GM19455 (cell line): ENCODE measurements around the gene PCDHA11.
"Not testable (repeated sequence)": the region's sequence is repeated elsewhere in the genome, so short reads cannot be mapped to it uniquely, and the experiment has no call there.

Experiments used
- ATAC-seq: cut with Tn5 transposase; IDR thresholded peaks from one replicate; pipeline ENCODE4 v1.9.1; 2021; ENCODE audit not compliant: unreplicated experiment

PCDHA11 gene

GRCh38 chr5:140868721-140869554, at the start of gene PCDHA11:
PCDHA11 (plus strand) TSS chr5:140868957; CDS start chr5:140869104, 147 bp downstream.
- ATAC-seq = no peak

GRCh38 chr5:140821375-140822280, 47.1 kb upstream of the PCDHA11 start, which contains the start of gene PCDHA5:
PCDHA5 (plus strand) TSS chr5:140821613.
- no peak for ATAC-seq

GRCh38 chr5:140822281-140822629, 46.5 kb upstream of the PCDHA11 start:
- ATAC-seq = no peak

GRCh38 chr5:140822969-140823368, 45.8 kb upstream of the PCDHA11 start:
- not testable (repeated sequence) for ATAC-seq

GRCh38 chr5:140823475-140823874, 45.3 kb upstream of the PCDHA11 start:
- no peak for ATAC-seq

DNA sequence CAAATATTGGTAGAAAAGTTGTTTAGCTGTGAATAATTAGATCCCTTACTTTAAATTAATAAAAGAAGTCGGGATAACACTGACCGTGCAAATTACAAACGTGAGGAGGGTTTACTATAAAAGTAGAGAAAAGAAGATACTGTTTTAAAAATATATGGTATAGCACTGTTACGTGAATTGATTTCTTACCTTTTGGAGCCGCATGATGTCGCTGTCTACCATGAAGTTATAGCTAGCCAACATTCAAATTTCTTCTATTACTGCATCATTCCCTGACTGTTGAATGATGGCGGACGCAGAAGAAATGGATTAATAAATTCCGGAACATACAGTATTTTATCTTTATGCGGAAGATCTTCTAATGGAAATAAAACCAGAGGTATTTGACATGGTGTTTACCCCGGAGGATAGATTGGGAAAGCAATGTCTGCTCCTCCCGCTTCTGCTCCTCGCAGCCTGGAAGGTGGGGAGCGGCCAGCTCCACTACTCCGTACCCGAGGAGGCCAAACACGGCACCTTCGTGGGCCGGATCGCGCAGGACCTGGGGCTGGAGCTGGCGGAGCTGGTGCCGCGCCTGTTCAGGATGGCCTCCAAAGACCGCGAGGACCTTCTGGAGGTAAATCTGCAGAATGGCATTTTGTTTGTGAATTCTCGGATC, 40.9 kb upstream of the PCDHA11 start, which contains the start of gene PCDHA6:
Gene PCDHA6 (plus strand): TSS at position 257 of the 658 bp plus-strand sequence. CDS start 132 bp downstream, at position 389.
- ATAC-seq = no peak

DNA sequence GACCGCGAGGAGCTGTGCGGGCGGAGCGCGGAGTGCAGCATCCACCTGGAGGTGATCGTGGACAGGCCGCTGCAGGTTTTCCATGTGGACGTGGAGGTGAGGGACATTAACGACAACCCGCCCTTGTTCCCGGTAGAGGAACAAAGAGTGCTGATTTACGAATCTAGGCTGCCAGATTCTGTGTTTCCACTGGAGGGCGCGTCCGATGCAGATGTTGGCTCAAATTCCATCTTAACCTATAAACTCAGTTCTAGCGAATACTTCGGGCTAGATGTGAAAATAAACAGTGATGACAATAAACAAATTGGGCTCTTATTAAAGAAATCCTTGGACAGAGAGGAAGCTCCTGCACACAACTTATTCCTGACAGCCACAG, 40.4 kb upstream of the PCDHA11 start:
- no peak for ATAC-seq

GRCh38 chr5:140829511-140830501, 39.0 kb upstream of the PCDHA11 start:
- ATAC-seq = not testable (repeated sequence)

DNA sequence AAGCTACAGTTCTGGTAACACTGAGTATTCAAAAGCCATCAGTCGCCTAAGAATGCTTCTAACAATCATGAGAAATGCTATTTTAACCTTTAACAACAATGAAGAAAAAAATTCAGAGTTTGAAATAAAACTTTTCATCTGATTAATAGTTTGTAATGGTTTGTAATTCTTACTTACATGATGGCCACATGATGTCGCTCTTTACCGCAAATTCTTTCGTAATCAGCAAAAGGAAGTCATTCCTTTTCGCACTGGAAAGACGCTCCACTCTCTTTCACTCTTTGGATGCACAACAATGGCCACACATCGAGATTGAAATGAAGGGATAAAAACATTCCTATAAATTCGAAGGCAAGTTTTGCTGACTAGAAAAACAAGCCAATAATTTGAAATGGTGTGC, 34.8 kb upstream of the PCDHA11 start, which contains the start of gene PCDHA7:
Gene PCDHA7 (plus strand): TSS at position 277 of the 400 bp plus-strand sequence. CDS start 115 bp downstream, at position 392.
- no peak for ATAC-seq

DNA sequence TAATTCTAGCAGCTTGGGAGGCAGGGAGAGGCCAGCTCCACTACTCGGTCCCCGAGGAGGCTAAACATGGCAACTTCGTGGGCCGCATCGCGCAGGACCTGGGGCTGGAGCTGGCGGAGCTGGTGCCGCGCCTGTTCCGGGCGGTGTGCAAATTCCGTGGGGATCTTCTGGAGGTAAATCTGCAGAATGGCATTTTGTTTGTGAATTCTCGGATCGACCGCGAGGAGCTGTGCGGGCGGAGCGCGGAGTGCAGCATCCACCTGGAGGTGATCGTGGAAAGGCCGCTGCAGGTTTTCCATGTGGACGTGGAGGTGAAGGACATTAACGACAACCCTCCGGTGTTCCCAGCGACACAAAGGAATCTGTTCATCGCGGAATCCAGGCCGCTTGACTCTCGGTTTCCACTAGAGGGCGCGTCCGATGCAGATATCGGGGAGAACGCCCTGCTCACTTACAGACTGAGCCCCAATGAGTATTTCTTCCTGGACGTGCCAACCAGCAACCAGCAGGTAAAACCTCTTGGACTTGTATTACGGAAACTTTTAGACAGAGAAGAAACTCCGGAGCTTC, 34.2 kb upstream of the PCDHA11 start:
- ATAC-seq = not testable (repeated sequence)

DNA sequence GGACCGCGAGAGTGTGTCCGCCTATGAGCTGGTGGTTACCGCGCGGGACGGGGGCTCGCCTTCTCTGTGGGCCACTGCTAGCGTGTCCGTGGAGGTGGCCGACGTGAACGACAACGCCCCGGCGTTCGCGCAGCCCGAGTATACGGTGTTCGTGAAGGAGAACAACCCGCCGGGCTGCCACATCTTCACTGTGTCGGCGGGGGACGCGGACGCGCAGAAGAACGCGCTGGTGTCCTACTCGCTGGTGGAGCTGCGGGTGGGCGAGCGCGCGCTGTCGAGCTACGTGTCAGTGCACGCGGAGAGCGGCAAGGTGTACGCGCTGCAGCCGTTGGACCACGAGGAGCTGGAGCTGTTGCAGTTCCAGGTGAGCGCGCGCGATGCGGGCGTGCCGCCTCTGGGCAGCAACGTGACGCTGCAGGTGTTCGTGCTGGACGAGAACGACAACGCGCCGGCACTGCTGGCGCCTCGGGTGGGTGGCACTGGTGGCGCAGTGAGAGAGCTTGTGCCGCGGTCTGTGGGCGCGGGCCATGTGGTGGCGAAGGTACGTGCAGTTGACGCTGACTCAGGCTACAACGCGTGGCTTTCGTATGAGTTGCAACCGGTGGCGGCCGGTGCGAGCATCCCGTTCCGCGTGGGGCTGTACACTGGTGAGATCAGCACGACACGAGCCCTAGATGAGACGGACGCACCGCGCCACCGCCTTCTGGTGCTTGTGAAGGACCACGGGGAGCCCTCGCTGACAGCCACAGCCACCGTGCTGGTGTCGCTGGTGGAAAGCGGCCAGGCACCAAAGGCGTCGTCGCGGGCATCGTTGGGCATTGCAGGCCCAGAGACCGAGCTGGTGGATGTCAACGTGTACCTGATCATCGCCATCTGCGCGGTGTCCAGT, 32.9 kb upstream of the PCDHA11 start:
- ATAC-seq = no peak

DNA sequence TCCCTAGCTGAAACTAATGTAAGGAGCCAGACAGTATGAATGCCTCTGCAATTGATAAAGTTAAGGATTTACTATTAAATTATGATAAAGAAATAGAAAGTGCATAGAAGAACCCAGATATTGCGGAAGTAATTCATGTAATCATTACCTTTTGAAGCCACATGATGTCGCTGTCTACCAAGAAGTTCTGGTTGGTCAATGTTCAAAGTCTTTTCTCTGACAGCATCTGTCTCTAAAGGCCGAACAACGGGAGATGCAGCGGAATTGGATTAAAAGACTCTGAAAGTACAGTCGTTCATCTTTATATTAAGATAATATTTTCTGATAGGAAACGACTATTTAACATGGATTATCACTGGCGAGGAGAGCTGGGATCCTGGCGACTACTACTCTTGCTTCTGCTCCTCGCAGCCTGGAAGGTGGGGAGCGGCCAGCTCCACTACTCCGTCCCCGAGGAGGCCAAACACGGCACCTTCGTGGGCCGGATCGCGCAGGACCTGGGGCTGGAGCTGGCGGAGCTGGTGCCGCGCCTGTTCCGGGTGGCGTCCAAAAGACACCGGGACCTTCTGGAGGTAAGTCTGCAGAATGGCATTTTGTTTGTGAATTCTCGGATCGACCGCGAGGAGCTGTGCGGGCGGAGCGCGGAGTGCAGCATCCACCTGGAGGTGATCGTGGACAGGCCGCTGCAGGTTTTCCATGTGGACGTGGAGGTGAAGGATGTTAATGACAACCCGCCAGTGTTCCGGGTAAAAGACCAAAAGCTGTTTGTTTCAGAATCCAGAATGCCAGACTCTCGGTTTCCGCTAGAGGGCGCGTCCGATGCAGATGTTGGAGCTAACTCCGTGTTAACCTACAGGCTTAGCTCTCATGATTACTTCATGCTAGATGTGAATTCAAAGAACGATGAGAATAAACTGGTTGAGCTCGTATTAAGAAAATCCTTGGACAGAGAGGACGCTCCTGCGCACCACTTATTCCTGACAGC, 27.5 kb upstream of the PCDHA11 start, which contains the start of gene PCDHA8:
Gene PCDHA8 (plus strand): TSS at position 210 of the 985 bp plus-strand sequence. CDS start 135 bp downstream, at position 345.
- ATAC-seq = no peak

DNA sequence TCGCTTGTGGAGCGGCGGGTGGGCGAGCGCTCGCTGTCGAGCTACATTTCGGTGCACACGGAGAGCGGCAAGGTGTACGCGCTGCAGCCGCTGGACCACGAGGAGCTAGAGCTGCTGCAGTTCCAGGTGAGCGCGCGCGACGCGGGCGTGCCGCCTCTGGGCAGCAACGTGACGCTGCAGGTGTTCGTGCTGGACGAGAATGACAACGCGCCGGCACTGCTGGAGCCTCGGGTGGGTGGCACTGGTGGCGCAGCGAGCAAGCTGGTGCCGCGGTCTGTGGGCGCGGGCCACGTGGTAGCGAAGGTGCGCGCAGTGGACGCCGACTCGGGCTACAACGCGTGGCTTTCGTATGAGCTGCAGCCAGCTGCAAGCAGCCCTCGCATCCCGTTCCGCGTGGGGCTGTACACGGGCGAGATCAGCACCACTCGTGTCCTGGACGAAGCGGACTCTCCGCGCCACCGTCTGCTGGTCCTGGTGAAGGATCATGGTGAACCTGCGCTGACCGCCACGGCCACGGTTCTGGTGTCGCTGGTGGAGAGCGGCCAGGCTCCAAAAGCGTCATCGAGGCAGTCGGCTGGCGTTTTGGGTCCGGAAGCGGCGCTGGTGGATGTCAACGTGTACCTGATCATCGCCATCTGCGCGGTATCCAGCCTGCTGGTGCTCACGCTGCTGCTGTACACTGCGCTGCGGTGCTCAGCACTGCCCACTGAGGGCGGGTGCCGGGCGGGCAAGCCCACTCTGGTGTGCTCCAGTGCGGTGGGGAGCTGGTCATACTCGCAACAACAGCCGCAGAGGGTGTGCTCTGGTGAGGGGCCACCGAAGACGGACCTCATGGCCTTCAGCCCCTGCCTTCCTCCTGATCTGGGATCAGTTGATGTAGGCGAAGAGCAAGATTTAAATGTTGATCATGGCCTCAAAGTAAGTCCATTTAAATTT, 25.7 kb upstream of the PCDHA11 start:
- ATAC-seq = no peak

GRCh38 chr5:140848139-140849102, 20.3 kb upstream of the PCDHA11 start, which contains the start of gene PCDHA9:
PCDHA9 (plus strand) TSS chr5:140848382; CDS start chr5:140848496, 114 bp downstream.
- ATAC-seq = not testable (repeated sequence)
